UCSD-AML1 (cell line): ENCODE data around the gene TGFB3.
"Not testable (repeated sequence)": the region's sequence is repeated elsewhere in the genome, so short reads cannot be mapped to it uniquely, and the experiment has no call there.

ENCODE experiments used
- DNase-seq: peaks from one replicate; lab custom pipeline; 2025; ENCODE audit not compliant: unreplicated experiment; lab: John Stamatoyannopoulos, UW

TGFB3 gene

DNA sequence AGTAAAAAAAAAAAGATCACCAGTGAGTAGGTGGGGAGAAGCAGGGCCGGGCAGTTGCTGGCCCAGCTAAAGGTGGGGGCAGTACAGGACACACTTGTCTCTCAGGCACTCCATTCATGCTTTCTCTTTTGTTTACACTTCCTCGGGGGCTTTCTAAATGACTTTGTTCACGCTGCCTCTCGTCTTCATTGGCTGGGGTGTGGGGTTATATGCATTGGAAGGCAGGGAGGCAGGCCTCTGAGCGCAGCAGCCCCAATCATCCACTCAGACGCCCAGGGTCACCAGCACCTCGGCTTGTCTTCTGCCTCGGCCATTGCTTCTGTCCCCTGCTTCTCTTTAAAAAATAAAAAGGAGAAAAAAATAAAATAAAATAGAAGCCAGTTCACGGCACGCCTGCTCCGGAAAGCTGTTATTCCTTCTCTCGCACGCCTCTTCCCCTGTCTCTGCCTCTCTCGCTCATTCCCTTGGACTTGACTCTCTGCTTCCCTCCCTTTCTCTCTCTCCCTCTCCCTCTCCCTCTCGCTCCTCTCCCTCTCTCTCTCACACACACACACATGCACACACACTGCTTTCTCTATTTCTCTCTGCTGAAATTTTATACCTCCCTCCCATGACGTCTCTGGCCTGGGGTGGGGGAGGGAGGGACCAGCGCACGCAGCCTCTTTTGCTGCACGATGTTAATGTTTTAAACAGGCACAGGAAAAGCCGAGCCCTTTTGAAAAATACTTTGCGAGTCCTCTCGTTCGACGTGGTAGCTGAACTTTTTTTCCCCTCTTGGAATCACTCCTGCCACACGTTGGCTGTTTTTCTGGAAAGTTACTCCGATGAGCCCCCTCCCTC is at the start of gene TGFB3:
Gene TGFB3 (minus strand): TSS at position 570 of the 840 bp plus-strand sequence. CDS start 1,102 bp downstream, outside the sequence.
- DNase-seq, result peak; percentile 54

DNA sequence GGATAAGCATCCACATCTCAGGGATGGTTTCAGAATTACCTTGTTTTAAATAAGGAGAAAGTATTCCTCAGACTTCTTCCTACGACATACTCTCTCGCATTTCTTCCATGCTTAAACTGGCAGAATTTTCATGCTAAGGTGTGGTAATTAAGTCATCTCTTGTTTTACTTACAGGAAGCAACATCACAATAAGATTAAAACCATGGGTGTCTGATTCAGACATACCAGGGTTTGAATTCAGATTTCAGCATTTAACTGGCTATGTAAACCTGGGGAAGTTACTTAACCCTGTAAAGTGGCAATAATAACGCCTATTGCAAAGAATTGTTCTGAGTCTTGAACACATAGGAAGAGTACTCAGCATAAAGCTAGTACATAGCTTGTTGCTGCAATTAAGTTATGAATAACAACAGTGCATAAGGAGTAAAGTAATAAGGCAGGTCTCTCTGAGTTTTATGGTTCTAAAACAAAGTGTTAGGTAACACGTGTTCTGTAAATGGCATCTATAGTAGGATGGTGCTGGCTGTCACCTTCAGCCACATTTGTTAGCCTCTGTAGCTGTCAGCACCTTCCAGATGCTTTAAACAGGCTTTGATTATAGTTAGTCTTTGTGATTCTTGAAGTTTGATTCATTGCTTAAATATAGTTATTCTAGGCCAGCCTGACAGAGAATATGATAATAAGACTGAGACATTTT is 42.6 kb upstream of the TGFB3 start:
- DNase-seq, result no peak

DNA sequence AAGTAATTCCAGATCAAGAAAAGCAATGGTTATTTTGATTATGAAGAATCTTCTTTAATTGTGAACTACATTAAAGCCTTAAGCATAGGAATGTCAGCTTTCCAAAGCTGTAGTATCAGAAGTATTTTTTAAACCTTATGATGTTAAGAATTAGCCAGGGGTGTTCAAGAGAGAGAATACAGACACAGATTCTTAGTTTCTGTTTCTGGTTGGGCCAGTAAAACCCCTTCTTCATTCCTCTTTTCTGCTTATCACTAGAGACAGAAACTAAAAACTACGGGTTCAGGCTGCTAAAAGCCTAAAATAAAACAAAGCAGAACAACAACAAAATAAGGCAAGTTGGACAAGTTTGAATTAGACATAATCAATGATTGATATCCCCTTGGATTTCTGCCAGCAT is 42.0 kb upstream of the TGFB3 start:
- no peak for DNase-seq

DNA sequence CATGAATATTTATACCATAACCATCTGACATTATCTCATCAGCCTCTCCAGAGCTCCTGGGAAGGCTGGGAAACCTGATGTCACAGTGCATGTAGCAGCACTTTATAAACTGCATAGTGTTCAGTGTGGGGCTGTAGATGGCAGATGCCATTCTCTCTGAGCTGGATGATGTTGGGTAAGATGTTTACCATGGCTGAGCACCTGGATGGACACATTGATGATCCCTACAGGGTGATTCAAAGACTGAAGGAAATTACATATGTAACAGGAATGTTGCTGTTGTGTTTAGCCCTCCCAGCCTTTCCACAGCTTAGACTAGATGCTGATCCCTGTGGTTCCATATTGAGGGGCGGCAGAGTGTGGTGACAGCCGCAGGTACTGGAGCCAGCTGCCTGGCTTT is 41.2 kb upstream of the TGFB3 start:
- no peak for DNase-seq

DNA sequence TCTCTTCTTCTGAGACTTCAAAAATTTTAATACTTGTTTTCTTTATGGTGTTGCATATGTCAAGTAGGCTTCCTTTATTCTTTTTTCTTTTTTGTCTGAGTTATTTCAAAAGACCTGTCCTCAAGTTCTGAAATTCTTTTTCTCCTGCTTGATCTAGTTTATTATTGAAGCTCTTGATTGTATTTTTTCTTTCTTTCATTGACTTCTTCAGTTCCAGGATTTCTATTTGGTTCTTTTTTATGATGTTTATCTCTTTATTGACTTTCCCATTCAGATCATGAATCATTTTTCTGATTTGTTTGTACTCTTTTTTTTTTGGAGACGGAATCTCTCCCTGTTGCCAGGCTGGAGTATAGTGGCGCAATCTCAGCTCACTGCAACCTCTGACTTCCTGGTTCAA is 37.9 kb upstream of the TGFB3 start:
- DNase-seq, result no peak

DNA sequence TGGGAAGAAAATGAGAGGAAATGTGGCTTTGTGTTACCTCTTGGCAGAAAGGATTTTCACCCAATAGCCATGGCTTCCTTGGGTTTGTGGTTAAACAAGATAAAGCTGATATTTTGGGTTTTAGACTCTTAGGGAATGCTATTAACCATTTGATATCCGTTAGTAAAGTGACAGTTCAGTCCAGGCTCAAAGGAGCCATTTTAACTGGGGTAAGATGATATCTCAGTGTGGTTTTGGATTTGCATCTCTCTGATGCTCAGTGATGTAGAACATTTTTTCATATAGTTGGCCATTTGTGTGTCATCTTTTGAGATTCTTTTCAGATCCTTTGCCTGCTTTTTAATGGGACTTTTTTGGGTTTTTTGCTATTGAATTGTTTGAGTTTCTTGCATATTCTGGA is 33.9 kb upstream of the TGFB3 start:
- no peak for DNase-seq

DNA sequence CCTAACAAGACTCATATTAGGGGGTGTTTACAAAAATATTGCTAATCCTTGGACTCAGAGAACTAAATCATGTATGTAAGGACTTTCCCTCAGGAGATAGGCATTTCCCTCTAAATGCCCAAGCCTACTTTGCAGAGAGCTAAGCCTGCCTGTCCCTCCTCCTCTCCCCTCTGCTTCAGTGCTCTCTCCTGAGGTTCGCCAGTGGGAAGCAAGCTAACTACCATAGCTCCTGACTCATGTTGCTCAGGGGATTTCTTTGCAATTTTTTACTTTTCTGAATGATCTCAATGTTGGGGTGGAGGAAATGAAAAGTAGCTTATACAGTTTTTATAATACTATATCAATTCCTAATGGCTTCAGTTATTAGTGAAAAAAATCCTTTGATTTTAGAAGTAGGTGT is 33.4 kb upstream of the TGFB3 start:
- no peak for DNase-seq

DNA sequence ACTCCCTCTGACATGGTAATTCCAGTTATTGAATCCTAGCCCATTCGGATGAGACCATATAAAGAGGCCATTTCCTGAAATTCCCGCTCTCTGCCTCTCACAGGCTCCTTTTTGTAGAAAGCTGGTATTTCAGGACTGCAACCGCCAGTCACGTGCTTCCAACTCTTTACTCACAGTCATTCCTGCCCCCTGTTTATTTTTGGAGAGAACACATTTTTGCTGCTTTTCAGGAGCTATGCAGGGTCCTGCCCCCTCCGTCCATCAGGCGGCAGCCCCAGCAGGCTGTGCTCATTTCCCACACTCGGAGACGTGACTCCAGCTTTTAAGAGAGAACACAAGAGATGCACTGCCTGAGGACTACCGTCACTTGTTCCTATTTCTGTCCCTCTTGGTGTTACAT is 30.6 kb upstream of the TGFB3 start:
- no peak for DNase-seq

DNA sequence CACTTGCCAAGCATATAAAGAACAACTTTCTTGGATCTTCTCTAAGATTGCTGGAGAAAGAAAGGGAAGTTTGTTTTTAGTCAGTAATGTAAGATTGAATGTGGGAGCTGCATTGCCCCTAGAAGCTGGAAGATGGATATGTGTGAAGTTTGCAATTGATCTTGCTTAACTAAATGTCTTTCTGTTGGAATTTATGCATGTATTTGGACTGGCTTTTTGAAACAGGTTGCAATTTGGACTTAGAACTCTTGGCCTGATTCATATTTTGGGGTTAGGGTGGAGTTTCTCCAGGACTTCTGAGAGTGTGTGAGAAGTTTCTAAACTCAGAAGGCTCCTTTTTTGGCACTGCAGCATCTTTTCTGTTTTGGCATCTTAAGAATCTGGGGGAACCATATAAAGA is 30.1 kb upstream of the TGFB3 start:
- DNase-seq, result no peak

DNA sequence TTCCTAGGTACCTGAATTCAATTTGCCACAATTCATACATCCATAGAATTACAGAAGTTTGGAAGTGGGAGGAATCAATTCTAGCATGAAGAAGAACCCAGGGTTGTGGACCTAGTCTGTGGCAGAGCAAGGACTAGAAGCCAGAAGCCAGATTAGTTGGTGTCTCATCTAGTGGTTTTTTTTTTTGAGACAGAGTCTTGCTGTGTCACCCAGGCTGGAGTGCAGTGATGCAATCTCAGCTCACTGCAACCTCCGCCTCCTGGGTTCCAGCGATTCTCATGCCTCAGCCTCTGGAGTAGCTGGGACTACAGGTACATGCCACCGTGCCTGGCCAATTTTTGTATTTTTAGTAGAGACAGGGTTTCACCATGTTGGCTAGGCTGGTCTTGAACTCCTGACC is 27.8 kb upstream of the TGFB3 start:
- DNase-seq, result not testable (repeated sequence)

DNA sequence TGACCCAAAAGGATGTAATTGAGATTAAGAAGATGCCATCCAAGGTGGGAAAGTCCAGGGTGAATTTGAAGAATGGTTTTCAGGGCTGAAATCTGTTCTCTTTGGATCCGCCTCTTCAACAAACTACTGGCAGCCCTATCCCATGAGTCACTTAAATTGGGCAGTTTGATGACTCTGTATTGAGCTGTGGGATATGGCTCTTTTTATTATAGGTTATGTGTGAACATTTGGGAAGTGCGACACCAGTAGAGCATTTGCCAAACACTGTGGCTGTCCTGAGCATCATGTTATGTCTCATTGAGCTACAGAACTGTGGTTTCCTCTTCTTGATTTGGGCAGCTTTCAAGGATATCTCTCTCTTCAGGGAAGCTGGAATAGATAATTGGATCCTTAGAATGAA is 26.1 kb upstream of the TGFB3 start:
- no peak for DNase-seq

DNA sequence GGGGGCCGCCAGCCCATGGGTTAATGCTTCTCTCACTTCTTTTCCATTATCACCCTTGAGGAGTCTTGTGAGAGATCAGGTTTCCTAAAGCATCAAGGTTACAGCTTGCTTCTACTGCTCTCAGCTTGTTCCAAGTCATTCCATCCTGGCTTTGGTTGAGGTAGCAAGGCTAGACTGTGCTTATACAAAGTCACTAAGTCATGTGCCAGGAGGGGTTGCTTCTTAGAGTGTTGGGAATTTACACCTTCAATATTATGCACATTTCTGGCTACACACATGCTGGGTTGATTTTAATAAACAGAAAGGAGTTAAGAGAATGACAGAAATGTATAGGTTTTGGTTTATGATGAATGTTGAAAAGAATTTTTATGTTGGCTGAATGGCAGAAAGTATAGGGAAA is 25.6 kb upstream of the TGFB3 start:
- no peak for DNase-seq

DNA sequence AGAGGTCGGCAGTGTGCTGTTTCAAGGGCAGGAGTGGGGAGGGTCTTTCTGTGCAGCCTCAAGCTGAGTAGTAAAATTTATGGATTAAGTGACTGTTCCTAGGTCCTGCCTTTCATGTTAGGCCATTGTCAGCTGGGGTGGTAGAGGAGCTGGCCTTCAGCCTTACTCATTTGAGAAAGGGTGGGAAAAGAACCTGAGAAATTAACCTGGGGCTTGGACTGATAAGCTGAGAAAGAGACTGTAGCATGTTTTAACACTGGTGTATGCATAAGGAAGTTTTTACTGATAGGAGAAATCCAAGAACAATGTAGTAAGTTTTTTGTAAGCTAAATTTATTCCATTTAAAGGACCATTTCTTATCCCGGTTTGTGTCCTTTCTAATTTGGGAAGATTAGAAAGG is 24.5 kb upstream of the TGFB3 start:
- no peak for DNase-seq

DNA sequence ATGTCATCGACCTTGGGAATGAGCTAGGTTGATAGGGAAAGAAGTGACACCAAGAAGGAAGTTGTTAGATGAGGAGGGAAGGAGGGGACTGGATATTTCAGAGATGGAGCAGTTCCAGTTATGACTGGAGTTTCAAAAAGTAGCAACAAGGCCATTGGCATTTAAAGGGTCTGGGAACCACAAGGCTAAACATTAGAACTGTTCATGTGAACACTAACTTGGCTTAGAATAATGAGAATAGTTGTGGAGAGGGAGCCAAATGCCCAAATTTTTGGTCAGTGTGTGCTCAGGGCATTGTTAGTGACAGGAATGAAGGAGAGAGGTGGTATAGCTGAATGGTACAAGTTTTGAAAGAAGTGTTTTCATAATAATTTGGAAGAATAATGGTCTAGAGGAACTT is 20.6 kb upstream of the TGFB3 start:
- DNase-seq, result no peak

DNA sequence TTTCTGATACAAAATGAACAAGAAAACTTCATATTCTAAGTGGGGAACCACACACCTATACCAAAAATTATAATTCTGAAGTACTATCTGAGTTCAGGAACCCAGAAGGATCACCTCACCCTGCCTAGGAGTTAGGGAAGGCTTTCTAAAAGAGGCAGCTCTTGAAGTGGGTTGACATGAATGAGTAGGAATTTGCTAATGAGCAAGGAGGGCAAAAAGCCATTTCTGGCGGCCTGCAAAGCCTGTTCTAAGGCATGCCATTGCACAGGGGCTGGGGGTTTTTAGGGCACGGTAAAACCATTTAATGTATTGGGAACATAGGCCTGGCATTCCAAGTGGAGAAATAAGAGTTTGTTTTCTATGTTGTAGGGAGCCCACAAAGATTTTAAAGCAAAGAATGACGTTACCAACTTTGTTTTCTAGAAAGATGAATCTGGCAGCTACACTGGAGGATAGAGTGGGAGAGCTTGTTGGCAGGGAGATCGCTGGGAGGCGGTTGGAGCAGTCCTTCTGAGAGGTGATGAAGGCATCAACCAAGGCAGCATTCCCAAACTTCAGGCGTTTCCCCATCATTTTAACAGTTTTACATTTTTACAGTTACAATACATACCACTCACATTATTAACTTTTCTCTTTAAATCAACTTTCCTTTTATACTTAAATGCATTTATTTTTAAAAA is 17.9 kb upstream of the TGFB3 start:
- no peak for DNase-seq

DNA sequence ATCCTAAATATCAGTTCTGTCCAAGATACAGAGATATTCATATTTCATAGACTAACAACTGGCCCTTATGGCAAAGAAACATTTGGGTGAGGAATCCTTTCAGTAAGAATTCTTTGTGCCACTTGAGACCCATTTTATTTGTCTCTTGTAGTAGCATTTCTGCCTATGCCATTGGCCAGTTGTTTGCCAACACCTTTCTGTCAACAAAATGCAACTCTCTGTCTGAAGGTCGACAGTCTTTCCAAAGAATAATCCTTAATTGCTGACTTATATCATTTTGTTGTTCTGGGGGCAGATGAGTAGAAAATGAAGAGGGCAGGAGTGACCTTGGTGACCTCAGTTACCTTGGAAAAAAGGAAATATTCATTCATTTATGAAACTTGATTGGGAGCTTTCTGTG is 14.7 kb upstream of the TGFB3 start:
- DNase-seq, result no peak

DNA sequence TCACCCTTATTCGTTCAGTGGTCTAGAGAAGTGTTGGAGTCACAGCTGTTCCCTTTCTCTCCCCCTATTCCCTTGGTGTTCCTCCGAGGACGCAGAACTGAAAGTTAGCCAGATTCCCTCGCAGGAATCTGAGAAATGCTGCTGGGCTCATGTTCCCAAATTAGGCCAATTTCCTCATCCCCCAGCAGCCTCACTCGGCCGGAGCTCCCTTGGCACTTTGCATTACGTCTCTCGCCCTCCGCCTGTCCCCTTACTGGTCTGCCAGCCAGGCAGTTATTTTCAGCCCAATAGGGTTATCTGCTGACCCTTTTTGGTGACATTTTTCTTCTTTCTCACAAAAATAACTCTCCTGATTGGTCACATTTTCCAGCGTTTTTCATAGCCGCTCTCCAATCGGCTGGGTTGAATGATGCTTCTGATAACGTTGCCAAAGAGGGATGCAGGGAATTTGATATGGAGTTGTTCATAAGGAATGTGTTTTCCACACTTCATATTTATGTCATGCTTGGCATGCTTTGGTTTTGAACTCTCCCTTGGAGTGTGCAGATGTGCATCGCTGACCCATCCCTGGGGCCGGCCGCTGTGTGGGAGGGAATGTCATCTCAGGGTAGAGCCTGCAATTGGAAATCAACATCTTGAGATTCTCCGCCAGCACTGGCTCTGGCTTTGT is 13.7 kb upstream of the TGFB3 start:
- no peak for DNase-seq

DNA sequence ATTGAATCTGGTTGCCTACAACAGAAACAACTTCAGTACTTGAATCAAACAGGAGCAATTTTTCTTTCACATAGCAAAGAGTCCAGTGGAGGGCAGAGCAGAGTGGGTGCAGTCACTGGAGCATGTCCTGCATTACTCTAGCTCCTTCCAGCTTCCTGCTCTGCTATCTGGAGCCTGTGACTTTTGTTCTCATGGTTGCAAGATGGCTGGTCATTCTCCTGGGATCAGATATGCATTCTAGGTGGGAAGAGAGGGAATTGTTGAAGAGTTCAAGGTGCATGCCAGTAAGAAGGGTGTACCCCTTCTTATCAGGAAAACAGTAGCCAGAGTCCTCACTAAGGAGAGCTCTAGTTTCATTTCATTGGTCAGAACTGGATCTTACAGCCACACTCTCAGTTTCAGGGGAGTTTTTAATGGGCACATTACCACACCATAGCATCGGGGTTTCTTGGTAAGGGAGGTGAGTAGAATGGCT is 11.8 kb upstream of the TGFB3 start:
- DNase-seq, result no peak

DNA sequence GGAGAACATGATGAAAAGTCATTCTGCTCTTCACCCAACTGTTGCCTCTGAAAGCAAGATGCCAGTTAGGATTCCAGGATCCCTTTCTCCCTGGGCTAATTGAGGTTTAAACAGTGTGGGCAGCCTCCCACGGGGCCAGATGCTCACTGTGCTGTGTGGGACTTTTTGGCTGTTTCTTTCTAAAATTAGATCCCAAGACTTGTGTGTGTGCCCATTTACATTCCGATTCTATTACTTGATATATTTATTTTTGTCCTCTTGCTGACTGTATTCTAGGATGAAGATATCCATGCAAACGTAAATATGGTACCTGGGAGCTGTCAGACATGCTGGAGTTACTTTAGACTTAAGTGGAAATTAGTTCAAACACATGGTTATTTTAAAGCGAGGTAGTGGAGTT is 10.0 kb upstream of the TGFB3 start:
- no peak for DNase-seq

DNA sequence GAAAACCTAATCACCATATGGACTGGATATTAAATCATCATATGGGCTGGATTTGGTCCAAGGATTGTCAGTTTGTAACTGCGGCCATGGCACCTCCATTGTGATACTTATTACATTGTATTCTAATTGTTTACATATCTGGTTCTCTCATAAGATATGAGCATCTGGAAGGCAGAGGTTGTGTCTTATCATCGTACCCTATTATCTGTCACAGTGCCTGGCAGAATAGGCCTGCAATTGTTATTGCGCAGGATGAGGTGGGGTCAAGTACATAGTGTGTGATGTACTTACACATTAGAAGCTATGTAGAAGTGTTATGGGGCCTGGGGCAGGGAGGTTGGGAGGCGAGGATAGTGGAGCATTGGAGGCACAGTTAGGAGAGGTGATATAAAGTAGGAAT is 8.5 kb upstream of the TGFB3 start:
- no peak for DNase-seq

DNA sequence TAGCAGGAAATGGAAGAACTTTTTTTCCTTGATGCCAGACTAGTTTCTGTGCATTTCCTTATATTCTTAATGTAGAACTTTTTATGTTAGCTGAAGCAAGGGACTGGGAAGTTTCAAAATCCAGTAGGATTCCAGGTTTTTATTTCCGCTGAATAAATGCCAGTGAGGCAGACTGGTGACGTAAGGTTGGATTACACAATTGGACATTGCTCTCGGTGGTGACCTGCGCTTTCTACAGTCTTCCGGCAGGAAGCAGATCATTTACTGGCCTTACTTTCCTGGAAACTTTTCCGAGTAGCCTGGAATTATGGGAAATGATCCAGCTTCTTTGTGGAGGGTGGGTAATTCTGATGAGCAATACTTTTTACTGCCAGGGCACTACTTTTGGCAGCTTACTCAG is 7.3 kb upstream of the TGFB3 start:
- no peak for DNase-seq
